Measurements from ENCODE around the gene AUH. TPM values are rescaled to one million over a fixed set of nuclear protein-coding genes. Genes with fewer than 3 reads are reported as not detected.

The AUH gene
- total RNA-seq, 1 experiment from 2014 or later: 29.0 TPM

DNA sequence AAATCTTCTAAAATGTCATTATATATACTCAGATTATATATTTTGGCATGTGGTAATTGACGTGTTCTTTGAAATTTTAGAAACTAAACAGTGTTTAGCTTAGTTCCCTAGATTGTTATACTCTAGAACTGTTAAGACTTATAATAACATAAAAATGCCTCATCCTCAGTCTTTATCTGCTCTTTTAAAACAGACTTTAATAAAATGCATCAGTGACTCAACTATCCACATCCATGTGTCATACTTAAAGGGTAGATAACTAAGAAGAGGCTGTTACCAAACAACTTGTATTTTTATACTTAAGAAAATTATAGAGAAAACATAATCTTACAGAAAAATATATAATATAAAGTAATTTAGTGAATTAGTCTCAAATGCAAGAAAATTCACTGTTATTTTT, 46.8 kb upstream of the AUH start:
- Histone ChIP-seq H3K36me3 (ENCODE audit: control insufficient read depth in 1 of 2, insufficient read depth in 2 of 2, low read length in 2 of 2) (peaks cover 10 to 19% of the 10 kb centered on the region in 2 experiments; a peak in 3 of 4 replicates), H3K27ac (ENCODE audit: low read depth, low read length) (no peak overlapping the region), H3K9me3 (ENCODE audit: control insufficient read depth in 1 of 2, insufficient read depth in 1 of 2, low read depth in 1 of 2, low read length in 2 of 2) (no peaks in the 10 kb centered on the region), H3K4me1 (ENCODE audit: control insufficient read depth in 1 of 2, insufficient read depth in 2 of 2, low read length in 2 of 2) (peaks cover 0 to 3% of the 10 kb centered on the region in 2 experiments; a peak in 2 of 4 replicates), H3K4me3 (replicated peaks in 1 of 2; ENCODE audit: low read depth in 1 of 2, low read length in 2 of 2) (no peak overlapping the region), H3K9me2 (ENCODE audit: insufficient read depth) (no peaks in the 10 kb centered on the region), H4K20me1 (ENCODE audit: insufficient read depth) (no peaks in the 10 kb centered on the region), H2AFZ (ENCODE audit: low read depth, low read length, poor library complexity, severe bottlenecking) (no peak overlapping the region), H3K9ac (ENCODE audit: low read length) (no peak overlapping the region), H3K27me3 (ENCODE audit: insufficient read depth, low read length) (no peaks in the 10 kb centered on the region), H3K79me2 (ENCODE audit: insufficient read depth, low read length) (peaks cover 30% of the 10 kb centered on the region), H3K4me2 (ENCODE audit: low read length) (no peak overlapping the region)
- POLR2A ChIA-PET: no interaction called here
- no TSS peak for BruUV-seq (replicated peaks)
- intact Hi-C loops (cut with micrococcal nuclease): no loop called here
- RAD21 ChIA-PET (ENCODE audit: low non-redundant PET in 1 of 2, low total read pairs in 2 of 2, uncharacterized antibody in 2 of 2, unreplicated experiment in 2 of 2): no interaction called here
- CTCF ChIA-PET: no interaction called here
- no peak for TF ChIP-seq SIN3A (IDR thresholded peaks at IDR 0.05; ENCODE audit: low read depth)
- TF ChIP-seq ZFX (IDR thresholded peaks at IDR 0.05): no peak
- TF ChIP-seq, protein P1, sequence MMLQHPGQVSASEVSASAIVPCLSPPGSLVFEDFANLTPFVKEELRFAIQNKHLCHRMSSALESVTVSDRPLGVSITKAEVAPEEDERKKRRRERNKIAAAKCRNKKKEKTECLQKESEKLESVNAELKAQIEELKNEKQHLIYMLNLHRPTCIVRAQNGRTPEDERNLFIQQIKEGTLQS (IDR thresholded peaks at IDR 0.05): no peak
- TF ChIP-seq, protein P2, sequence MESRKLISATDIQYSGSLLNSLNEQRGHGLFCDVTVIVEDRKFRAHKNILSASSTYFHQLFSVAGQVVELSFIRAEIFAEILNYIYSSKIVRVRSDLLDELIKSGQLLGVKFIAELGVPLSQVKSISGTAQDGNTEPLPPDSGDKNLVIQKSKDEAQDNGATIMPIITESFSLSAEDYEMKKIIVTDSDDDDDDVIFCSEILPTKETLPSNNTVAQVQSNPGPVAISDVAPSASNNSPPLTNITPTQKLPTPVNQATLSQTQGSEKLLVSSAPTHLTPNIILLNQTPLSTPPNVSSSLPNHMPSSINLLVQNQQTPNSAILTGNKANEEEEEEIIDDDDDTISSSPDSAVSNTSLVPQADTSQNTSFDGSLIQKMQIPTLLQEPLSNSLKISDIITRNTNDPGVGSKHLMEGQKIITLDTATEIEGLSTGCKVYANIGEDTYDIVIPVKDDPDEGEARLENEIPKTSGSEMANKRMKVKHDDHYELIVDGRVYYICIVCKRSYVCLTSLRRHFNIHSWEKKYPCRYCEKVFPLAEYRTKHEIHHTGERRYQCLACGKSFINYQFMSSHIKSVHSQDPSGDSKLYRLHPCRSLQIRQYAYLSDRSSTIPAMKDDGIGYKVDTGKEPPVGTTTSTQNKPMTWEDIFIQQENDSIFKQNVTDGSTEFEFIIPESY (IDR thresholded peaks at IDR 0.05; ENCODE audit: extremely low read depth, insufficient replicate concordance, low read length): no peak
- no peak for TF ChIP-seq EZH2 (IDR thresholded peaks at IDR 0.05)
- TF ChIP-seq POLR2AphosphoS5 (IDR thresholded peaks at IDR 0.05; ENCODE audit: low read depth, low read length): no peak
- TF ChIP-seq, protein P3, sequence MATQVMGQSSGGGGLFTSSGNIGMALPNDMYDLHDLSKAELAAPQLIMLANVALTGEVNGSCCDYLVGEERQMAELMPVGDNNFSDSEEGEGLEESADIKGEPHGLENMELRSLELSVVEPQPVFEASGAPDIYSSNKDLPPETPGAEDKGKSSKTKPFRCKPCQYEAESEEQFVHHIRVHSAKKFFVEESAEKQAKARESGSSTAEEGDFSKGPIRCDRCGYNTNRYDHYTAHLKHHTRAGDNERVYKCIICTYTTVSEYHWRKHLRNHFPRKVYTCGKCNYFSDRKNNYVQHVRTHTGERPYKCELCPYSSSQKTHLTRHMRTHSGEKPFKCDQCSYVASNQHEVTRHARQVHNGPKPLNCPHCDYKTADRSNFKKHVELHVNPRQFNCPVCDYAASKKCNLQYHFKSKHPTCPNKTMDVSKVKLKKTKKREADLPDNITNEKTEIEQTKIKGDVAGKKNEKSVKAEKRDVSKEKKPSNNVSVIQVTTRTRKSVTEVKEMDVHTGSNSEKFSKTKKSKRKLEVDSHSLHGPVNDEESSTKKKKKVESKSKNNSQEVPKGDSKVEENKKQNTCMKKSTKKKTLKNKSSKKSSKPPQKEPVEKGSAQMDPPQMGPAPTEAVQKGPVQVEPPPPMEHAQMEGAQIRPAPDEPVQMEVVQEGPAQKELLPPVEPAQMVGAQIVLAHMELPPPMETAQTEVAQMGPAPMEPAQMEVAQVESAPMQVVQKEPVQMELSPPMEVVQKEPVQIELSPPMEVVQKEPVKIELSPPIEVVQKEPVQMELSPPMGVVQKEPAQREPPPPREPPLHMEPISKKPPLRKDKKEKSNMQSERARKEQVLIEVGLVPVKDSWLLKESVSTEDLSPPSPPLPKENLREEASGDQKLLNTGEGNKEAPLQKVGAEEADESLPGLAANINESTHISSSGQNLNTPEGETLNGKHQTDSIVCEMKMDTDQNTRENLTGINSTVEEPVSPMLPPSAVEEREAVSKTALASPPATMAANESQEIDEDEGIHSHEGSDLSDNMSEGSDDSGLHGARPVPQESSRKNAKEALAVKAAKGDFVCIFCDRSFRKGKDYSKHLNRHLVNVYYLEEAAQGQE (IDR thresholded peaks at IDR 0.05; ENCODE audit: low read depth): no peak
- no peak for DNase-seq (ENCODE audit: low read depth, low spot score)
- ATAC-seq: no peak

Measured in HCT116 (cell line).